ENCODE results near the gene SPTBN2.

SPTBN2 gene

GRCh38 chr11:66723693-66724092, 5.3 kb downstream of the SPTBN2 start:
- no peak for DNase-seq

GRCh38 chr11:66722745-66723651, 6.0 kb downstream of the SPTBN2 start:
- no peak for DNase-seq

- no peak for DNase-seq
Measured at GRCh38 chr11:66721939-66722338, 7.1 kb downstream of the SPTBN2 start.

GRCh38 chr11:66720899-66721470, 8.0 kb downstream of the SPTBN2 start:
- no peak for DNase-seq

- DNase-seq = peak; percentile 28
Measured at GRCh38 chr11:66720223-66720898, 8.7 kb downstream of the SPTBN2 start.

- DNase-seq = no peak
Measured at GRCh38 chr11:66719111-66719872, 9.7 kb downstream of the SPTBN2 start.

- DNase-seq = no peak
Measured at GRCh38 chr11:66718320-66718971, 10.6 kb downstream of the SPTBN2 start.

- DNase-seq = no peak
Measured at GRCh38 chr11:66717925-66718319, 11.1 kb downstream of the SPTBN2 start.

- DNase-seq = no peak
Measured at GRCh38 chr11:66716996-66717395, 12.0 kb downstream of the SPTBN2 start.

- DNase-seq = no peak
Measured at GRCh38 chr11:66715346-66716085, 13.5 kb downstream of the SPTBN2 start.

- DNase-seq = no peak
Measured at GRCh38 chr11:66713746-66714480, 15.1 kb downstream of the SPTBN2 start.

- no peak for DNase-seq
Measured at GRCh38 chr11:66710384-66710930, 18.6 kb downstream of the SPTBN2 start.

- DNase-seq = no peak
Measured at GRCh38 chr11:66708701-66709100, 20.3 kb downstream of the SPTBN2 start.

GRCh38 chr11:66708094-66708493, 20.9 kb downstream of the SPTBN2 start:
- DNase-seq = no peak

GRCh38 chr11:66707486-66707885, 21.5 kb downstream of the SPTBN2 start:
- DNase-seq = no peak

GRCh38 chr11:66706989-66707388, 22.0 kb downstream of the SPTBN2 start:
- DNase-seq = no peak

- DNase-seq = no peak
Measured at GRCh38 chr11:66705587-66706335, 23.3 kb downstream of the SPTBN2 start.

GRCh38 chr11:66704659-66705360, 24.2 kb downstream of the SPTBN2 start:
- DNase-seq = no peak

Data from fibroblast of skin of abdomen (primary cell).